Mesenteric fat pad (tissue), 1 donor: ENCODE data around the gene MIOS. TPM values are rescaled to one million over a fixed set of nuclear protein-coding genes. Genes with fewer than 3 reads are reported as not detected.
A peak's percentile ranks its signal among the peaks of the same experiment; 100 is the strongest.

ENCODE experiments used
- DNase-seq: peaks from one replicate; pipeline ENCODE4 v3.0.0-alpha.2; 2020; ENCODE audit warnings: low spot score
- long read RNA-seq: library from polyadenylated mRNA; unstranded; transcript quantifications from one replicate; pipeline ENCODE4 v2.0.0, GENCODE V29; 2020
- total RNA-seq: library from RNA; stranded (reverse); fragmentation: NEBNext Ultra II Directional; extraction: Animal tissue kit (Norgen Biotek cat#: 25700); gene quantifications from one replicate; pipeline ENCODE4 v1.2.1, GENCODE V29; 2021
- donor health status: DM: yes; HTN: yes; CAD: no.

The MIOS gene
- total RNA-seq = 26.2 TPM
- long read RNA-seq, transcript MIOS-202 (12 exons, 3,095 nt) = major isoform, 5 of 15 reads
- long read RNA-seq, partial matches to known transcripts = 4 of 15 reads
- long read RNA-seq, other reads (novel, unspliced or antisense) = 6 of 15 reads

DNA sequence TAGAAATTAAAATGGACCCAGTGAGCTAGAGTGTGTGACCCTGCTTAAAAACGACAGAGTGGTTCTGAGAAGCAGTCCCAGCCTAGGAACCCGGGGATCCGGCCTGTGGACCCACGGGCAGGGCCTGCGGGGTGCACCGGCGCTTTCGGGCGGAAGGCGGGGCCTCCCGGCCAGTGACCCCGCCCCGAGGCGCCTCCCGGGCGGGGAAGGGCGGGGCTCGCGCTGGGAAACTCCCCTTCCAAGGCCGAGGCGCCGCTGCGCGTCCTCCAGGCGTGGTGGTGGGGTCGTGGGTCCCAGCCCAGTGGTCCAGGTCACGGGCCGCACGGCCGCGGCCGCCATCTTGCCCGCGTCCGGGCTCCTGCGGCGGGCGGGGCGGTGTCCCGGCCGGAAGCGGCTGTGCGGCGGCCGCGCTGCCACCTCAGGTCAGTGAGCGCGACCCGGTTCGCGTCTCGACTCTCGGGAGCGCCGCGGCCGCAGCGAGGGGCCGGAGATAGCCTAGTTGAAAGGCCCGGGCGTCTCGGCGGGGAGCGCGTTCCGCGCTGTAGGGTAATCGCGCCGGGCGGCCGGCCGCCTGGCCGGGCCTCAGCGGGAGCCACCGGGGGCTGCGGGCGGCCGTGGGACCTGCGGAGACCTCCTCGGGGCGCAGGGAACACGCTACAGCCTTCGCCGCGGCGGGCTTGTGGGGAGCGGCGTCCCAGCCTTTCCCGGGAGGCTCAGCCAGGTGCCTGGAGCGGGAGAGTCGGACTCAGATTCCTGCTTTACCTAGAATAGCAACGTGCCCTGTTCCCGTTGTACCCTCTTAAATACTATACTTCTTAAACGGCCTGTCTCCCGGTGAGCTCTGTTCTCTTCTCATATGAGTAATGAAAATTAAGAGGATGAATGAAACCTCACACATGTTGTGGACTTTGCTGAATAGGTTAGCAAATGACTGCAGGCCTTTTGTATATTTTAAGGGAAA lies at the start of gene MIOS:
Gene MIOS, plus strand, starts transcription at position 234 of the 961 bp plus-strand sequence. CDS start 5,592 bp downstream, outside the sequence.
- DNase-seq = peak; percentile 95

- no peak for DNase-seq
These were observed 48.9 kb upstream of the MIOS start for GRCh38 chr7:7517754-7518153.

DNA sequence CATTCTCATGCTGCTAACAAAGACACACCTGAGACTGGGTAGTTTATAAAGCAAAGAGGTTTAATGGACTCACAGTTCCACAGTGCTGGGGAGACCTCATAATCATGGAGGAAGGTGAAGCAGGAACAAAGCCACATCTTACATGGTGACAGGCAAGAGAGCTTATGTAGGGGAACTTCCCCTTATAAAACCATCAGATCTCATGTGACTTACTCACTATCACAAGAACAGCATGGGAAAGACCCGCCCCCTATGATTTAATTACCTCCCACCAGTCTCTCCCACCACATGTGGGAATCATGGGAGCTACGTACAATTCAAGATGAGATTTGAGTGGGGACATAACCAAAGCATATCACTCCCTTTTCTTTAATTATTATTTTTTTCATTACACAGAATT lies 47.6 kb upstream of the MIOS start:
- DNase-seq = no peak

GRCh38 chr7:7519528-7519927 lies 47.2 kb upstream of the MIOS start:
- DNase-seq = no peak

DNA sequence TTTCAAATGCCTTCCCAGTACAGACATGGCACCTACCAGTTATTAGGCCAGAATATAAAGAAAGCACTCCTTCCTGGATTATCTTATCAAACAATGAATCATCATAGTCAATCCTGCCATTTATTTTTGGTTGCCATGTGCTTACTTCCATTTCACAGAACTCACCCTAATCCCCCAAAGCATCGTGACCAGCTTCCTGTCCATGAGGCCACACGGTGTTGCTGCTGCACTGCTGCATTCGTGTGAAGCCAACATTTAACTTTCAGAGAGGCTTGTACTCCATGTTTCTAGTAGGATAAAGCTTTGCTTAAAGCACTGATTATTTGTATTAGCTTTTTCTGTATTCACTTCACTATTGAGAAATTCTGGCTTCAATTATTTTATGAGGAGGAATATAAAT lies 45.4 kb upstream of the MIOS start:
- no peak for DNase-seq

DNA sequence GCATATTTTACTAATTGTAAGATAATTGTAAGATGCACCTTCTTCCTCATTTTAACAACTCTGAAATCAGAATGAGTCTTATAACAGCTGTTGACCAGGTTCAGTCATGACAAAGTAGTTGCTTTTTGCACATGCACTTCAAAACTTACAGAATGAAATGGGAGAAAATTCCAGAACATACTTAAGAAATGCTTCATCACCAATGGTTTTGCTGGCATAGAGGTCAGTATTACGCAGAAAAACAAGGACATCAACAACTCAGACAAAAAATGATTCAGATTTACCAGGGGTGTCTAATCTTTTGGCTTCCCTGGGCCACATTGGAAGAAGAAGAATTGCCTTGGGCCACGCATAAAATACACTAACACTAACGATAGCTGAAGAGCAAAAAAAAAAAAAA lies 44.3 kb upstream of the MIOS start:
- no peak for DNase-seq

DNA sequence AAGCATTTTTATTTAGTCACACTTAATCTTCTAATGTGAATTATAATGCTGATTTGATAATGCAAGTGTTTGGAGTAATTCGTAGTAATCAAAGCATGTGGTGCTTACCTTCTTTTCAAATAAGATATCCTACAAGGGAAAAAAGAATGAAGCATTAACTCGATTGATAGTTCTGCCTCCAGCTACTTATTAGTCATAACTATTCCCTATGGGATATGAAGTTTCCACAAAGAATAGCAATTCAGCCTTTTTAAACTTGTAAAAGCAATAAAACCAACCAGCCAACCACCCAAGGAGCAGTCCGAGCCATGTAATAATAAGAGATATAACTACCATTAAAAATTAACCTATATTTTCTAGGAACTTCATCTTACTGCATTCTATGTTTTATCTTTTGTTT lies 42.6 kb upstream of the MIOS start:
- DNase-seq = no peak

DNA sequence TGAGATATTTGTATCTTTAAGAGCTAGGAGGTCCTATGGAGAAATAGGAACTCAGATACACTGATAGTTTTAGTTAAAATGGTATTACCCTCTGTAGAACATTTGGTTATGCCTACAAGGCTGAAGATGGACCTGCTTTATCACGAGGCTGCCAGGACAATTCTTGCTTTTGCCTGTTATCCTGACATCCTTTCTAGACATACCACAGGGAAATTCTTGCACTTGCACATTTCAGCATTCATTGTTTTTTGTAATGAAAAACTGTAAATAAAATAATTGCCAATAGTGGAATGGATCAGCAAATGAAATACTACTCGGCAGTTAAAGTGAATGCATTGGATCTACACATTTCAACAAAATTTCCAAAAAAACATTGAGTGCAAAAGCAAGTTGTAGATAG lies 40.7 kb upstream of the MIOS start:
- DNase-seq = no peak

GRCh38 chr7:7527047-7527446 lies 39.6 kb upstream of the MIOS start:
- DNase-seq = no peak

- no peak for DNase-seq
These were observed 37.4 kb upstream of the MIOS start for GRCh38 chr7:7529328-7529727.

GRCh38 chr7:7533831-7534430 lies 32.8 kb upstream of the MIOS start:
- DNase-seq = no peak

GRCh38 chr7:7535691-7536090 lies 31.0 kb upstream of the MIOS start, which contains the start of gene COL28A1:
Gene COL28A1, minus strand, starts transcription at chr7:7535873. Its CDS starts 2,998 bp downstream, at chr7:7532875.
- DNase-seq = no peak

DNA sequence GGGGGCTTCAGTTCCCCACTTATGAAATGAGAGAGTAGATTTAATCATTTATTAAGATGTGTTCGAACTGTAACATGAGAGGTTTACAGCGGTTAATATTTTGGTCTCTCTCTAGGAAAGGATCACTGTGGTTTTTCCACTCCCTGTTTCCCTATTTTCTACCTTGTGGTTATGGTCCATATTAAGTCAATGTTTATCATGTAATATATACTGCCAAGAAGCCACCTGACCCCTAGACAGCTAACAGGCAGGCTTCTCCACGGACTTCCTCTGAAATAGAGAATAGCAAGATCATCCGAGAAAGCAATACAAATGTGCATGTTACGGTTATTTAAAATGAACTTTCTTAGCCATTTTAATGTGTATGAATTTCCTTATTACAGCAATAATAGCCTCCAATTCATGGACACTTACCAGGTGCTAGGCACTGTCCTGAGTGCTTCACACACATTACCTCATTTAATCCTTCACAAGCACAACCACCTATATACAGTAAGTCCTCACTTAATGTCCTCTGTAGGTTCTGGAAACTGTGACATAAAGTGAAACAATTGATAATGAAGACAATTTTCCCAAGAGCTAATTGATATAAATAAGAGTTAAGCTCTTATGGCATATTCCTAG lies 30.2 kb upstream of the MIOS start:
- DNase-seq = no peak

DNA sequence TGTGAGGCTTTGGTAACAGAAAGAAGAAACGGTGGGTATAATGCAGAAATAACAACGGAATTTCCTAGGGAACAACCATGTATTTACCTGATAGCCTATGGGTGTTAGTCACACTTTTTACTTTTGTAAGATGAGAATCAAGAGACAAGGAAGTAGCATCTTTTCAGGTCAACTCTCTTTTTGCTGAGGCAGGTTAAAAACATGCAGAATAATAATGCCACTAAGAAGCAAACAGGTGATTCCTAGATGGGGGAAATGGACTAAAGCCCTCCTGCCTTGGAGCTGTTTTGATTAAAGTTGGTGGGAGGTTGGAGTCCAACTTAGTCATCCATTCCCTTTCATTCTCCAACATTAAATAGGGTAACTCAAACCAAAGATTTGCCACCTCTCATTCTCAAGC lies 29.0 kb upstream of the MIOS start:
- no peak for DNase-seq

DNA sequence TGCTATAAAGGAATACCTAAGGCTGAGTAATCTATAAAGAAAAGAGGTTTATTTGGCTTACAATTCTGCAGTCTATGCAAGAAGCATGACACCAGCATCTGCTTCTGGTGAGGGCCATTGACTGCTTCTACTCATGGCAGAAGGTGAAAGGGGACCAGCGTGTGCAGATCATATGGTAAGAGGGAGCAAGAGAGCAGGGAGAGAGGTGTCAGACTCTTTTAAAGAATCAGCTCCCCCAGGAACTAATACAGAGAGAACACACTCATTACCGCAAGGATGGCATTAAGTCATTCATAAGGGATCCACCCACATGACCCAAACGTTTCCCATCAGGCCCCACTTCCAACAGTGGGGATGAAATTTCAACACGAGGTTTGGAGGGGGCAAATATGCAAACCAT lies 27.5 kb upstream of the MIOS start:
- DNase-seq = no peak

- no peak for DNase-seq
These were observed 27.0 kb upstream of the MIOS start for GRCh38 chr7:7539711-7540110.

GRCh38 chr7:7542251-7542835 lies 24.3 kb upstream of the MIOS start:
- no peak for DNase-seq

DNA sequence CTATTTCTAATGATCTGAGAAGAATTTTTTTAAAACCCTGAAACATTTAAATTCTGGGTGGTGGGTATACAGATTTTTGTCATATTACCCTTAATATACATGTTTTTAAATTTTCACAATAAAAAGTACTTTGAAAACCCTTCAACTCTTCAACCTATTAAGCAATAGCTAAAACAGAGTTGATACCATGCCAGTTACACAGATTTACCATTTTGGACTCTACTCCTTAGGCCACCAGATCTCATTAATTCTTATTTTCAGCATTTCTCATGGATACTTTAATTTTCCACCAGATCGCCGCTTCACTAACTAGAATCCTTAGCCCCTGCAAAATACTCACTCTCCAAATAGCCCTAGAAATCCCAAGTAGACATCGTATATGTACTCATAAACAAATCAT lies 18.3 kb upstream of the MIOS start:
- no peak for DNase-seq

GRCh38 chr7:7550663-7551062 lies 16.0 kb upstream of the MIOS start:
- no peak for DNase-seq

GRCh38 chr7:7552199-7552598 lies 14.5 kb upstream of the MIOS start:
- no peak for DNase-seq

GRCh38 chr7:7553386-7553785 lies 13.3 kb upstream of the MIOS start:
- DNase-seq = no peak
